Measurements from ENCODE around the gene SMYD3.

SMYD3 gene

GRCh38 chr1:245962453-245962852 is 544.6 kb downstream of the SMYD3 start:
- peaks cover 12% of the 10 kb centered on the region for H3K4me1 ChIP-seq (ENCODE audit: low read depth, poor library complexity, severe bottlenecking)
- no peaks in the 10 kb centered on the region for H3K79me2 ChIP-seq (ENCODE audit: insufficient read depth, low read depth)
- no peaks in the 10 kb centered on the region for H4K20me1 ChIP-seq (ENCODE audit: insufficient read depth)
- peaks cover 30% of the 10 kb centered on the region; the same call in 1 of the 2 replicates for H3K27me3 ChIP-seq (ENCODE audit: insufficient read depth, low read depth)
- H3K4me3 ChIP-seq (IDR thresholded peaks at IDR 0.05; ENCODE audit: insufficient read depth, low read depth, low read length), result no peak overlapping the region
- H3K27ac ChIP-seq, result no peak overlapping the region
- H3K9ac ChIP-seq, result no peak overlapping the region
- H3K36me3 ChIP-seq (ENCODE audit: insufficient read depth), result no peaks in the 10 kb centered on the region
- no peak for TF ChIP-seq CTCF (conservative IDR thresholded peaks at IDR 0.05; ENCODE audit: low read depth, low read length)
- H2AFZ ChIP-seq (ENCODE audit: low read depth), result no peak overlapping the region
- H3K4me2 ChIP-seq, result peak overlapping the region; percentile 14; the same call in 1 of the 2 replicates

- H3K79me2 ChIP-seq (ENCODE audit: insufficient read depth, low read depth), result no peaks in the 10 kb centered on the region
- no peaks in the 10 kb centered on the region for H4K20me1 ChIP-seq (ENCODE audit: insufficient read depth)
- no peak overlapping the region for H3K4me2 ChIP-seq
- H3K27ac ChIP-seq, result no peak overlapping the region
- H3K9ac ChIP-seq, result no peak overlapping the region
- H3K36me3 ChIP-seq (ENCODE audit: insufficient read depth), result no peaks in the 10 kb centered on the region
- H3K4me1 ChIP-seq (ENCODE audit: low read depth, poor library complexity, severe bottlenecking), result peaks cover 12% of the 10 kb centered on the region
- H3K4me3 ChIP-seq (IDR thresholded peaks at IDR 0.05; ENCODE audit: insufficient read depth, low read depth, low read length), result no peak overlapping the region
- H2AFZ ChIP-seq (ENCODE audit: low read depth), result no peak overlapping the region
- TF ChIP-seq CTCF (conservative IDR thresholded peaks at IDR 0.05; ENCODE audit: low read depth, low read length), result no peak
- peaks cover 28% of the 10 kb centered on the region; the same call in 1 of the 2 replicates for H3K27me3 ChIP-seq (ENCODE audit: insufficient read depth, low read depth)
These were observed 545.9 kb downstream of the SMYD3 start for GRCh38 chr1:245961137-245961540.

- no peak overlapping the region for H3K4me3 ChIP-seq (IDR thresholded peaks at IDR 0.05; ENCODE audit: insufficient read depth, low read depth, low read length)
- H3K4me2 ChIP-seq, result no peak overlapping the region
- H3K9ac ChIP-seq, result no peak overlapping the region
- H4K20me1 ChIP-seq (ENCODE audit: insufficient read depth), result no peaks in the 10 kb centered on the region
- peaks cover 21% of the 10 kb centered on the region; the same call in 1 of the 2 replicates for H3K27me3 ChIP-seq (ENCODE audit: insufficient read depth, low read depth)
- no peaks in the 10 kb centered on the region for H3K36me3 ChIP-seq (ENCODE audit: insufficient read depth)
- no peak for TF ChIP-seq CTCF (conservative IDR thresholded peaks at IDR 0.05; ENCODE audit: low read depth, low read length)
- no peak overlapping the region for H3K27ac ChIP-seq
- peaks cover 12% of the 10 kb centered on the region for H3K4me1 ChIP-seq (ENCODE audit: low read depth, poor library complexity, severe bottlenecking)
- no peaks in the 10 kb centered on the region for H3K79me2 ChIP-seq (ENCODE audit: insufficient read depth, low read depth)
- no peak overlapping the region for H2AFZ ChIP-seq (ENCODE audit: low read depth)
These were observed 546.9 kb downstream of the SMYD3 start for GRCh38 chr1:245960171-245960570.

- Histone ChIP-seq H3K4me1 (ENCODE audit: low read depth, poor library complexity, severe bottlenecking) (peaks cover 21% of the 10 kb centered on the region), H2AFZ (ENCODE audit: low read depth) (no peak overlapping the region), H3K79me2 (ENCODE audit: insufficient read depth, low read depth) (no peaks in the 10 kb centered on the region), H3K27ac (no peak overlapping the region), H3K27me3 (ENCODE audit: insufficient read depth, low read depth) (peaks cover 12% of the 10 kb centered on the region; the same call in 1 of the 2 replicates), H3K36me3 (ENCODE audit: insufficient read depth) (no peaks in the 10 kb centered on the region), H3K9ac (no peak overlapping the region), H4K20me1 (ENCODE audit: insufficient read depth) (no peaks in the 10 kb centered on the region), H3K4me2 (no peak overlapping the region), H3K4me3 (IDR thresholded peaks at IDR 0.05; ENCODE audit: insufficient read depth, low read depth, low read length) (no peak overlapping the region)
- no peak for TF ChIP-seq CTCF (conservative IDR thresholded peaks at IDR 0.05; ENCODE audit: low read depth, low read length)
These were observed 549.1 kb downstream of the SMYD3 start for GRCh38 chr1:245958016-245958415.
